Endothelial cell of umbilical vein (primary cell): ENCODE results near the gene HSFX2. TPM values are rescaled to one million over a fixed set of nuclear protein-coding genes. Genes with fewer than 3 reads are reported as not detected.
A peak's percentile ranks its signal among the peaks of the same experiment; 100 is the strongest.
"Not testable (repeated sequence)": the region's sequence is repeated elsewhere in the genome, so short reads cannot be mapped to it uniquely, and the experiment has no call there.

Experiments
- BruUV-seq: library from RNA; stranded (reverse); fragments of 400-500 nt; replicated peaks from 2 replicates; lab custom pipeline; 2021; lab: Mats Ljungman, UMichigan
- CTCF ChIA-PET: fragments of 300-600, 350-600 bp; sonication (Branson Sonifier 250); formaldehyde crosslinking; loops from one replicate; lab custom pipeline; 2021; ENCODE audit warnings: antibody characterized with exemption, inconsistent platforms; lab: Charles Lee
- POLR2A ChIA-PET: fragments of 300-600, 350-600 bp; sonication (Branson Sonifier 250); formaldehyde crosslinking; loops from one replicate; lab custom pipeline; 2021; ENCODE audit warnings: antibody characterized with exemption, inconsistent platforms; lab: Charles Lee
- DNase-seq: peaks from one replicate; pipeline ENCODE4 v3.0.0-alpha.2; 2011; ENCODE audit warnings: low read depth, low spot score
- FAIRE-seq: peaks from 2 replicates; lab custom pipeline; 2011; peaks lifted over from hg19 to GRCh38; lab: Jason Lieb, UNC
- H2AFZ ChIP-seq: 2 replicates; pipeline ENCODE4 v1.6.0; 2012; ENCODE audit warnings: low read depth, low read length, control low read depth, inconsistent platforms
- H3K27ac ChIP-seq: 2 replicates; pipeline ENCODE4 v1.5.1; 2011; ENCODE audit warnings: low read depth, mild to moderate bottlenecking, control low read depth, low read length, moderate library complexity; ENCODE audit not compliant: insufficient read depth
- H3K27me3 ChIP-seq, 2 experiments: 2 replicates each; pipeline versions ENCODE4 v1.6.0 to v1.6.1; 2011; ENCODE audit warnings: low read length in 2 of 2, mixed read lengths in 1 of 2; ENCODE audit not compliant: control insufficient read depth in 2 of 2, insufficient read depth in 2 of 2
- H3K36me3 ChIP-seq, 2 experiments: 2 replicates in 1 of 2; 3 replicates in 1 of 2; pipeline ENCODE4 v1.5.1; 2011; ENCODE audit warnings: low read length in 2 of 2, mild to moderate bottlenecking in 1 of 2, moderate library complexity in 1 of 2; ENCODE audit not compliant: control insufficient read depth in 2 of 2, insufficient read depth in 2 of 2; ENCODE audit errors: extremely low read depth in 1 of 2
- H3K4me1 ChIP-seq: 3 replicates; pipeline ENCODE4 v1.5.1; 2011; ENCODE audit warnings: mild to moderate bottlenecking, low read length; ENCODE audit not compliant: control insufficient read depth, insufficient read depth; ENCODE audit errors: extremely low read depth
- H3K4me2 ChIP-seq: 2 replicates; pipeline ENCODE4 v1.6.1; 2011; ENCODE audit warnings: low read length, control low read depth, mixed read lengths; ENCODE audit not compliant: insufficient read depth
- H3K4me3 ChIP-seq, 3 experiments: fragments of 200-600 bp in 1 of 3; sonication (generic), shearing (Covaris generic) in 1 of 3; replicated peaks in 1 of 3; 2 replicates each; pipeline ENCODE4 v1.5.1; 2011 to 2016; ENCODE audit warnings: control low read depth in 3 of 3, low read length in 3 of 3, mild to moderate bottlenecking in 2 of 3, inconsistent platforms in 1 of 3, low read depth in 1 of 3, moderate library complexity in 1 of 3; ENCODE audit not compliant: insufficient read depth in 1 of 3
- H3K79me2 ChIP-seq: 2 replicates; pipeline ENCODE4 v1.6.0; 2012; ENCODE audit warnings: low read length, inconsistent platforms; ENCODE audit not compliant: control insufficient read depth, insufficient read depth
- H3K9ac ChIP-seq: replicated peaks from 2 replicates; pipeline ENCODE3; 2011; ENCODE audit warnings: low read length, control low read depth; ENCODE audit not compliant: insufficient read depth; ENCODE audit errors: extremely low read depth
- H3K9me1 ChIP-seq: replicated peaks from 3 replicates; pipeline ENCODE4 v1.6.0; 2011; ENCODE audit warnings: mild to moderate bottlenecking, low read length; ENCODE audit not compliant: control insufficient read depth, insufficient read depth; ENCODE audit errors: extremely low read depth
- H3K9me3 ChIP-seq: replicated peaks from 2 replicates; pipeline ENCODE4 v1.5.1; 2012; ENCODE audit warnings: low read length, inconsistent platforms; ENCODE audit not compliant: control insufficient read depth, insufficient read depth
- H4K20me1 ChIP-seq: replicated peaks from 2 replicates; pipeline ENCODE3; 2011; ENCODE audit warnings: mild to moderate bottlenecking, low read length; ENCODE audit not compliant: control insufficient read depth, insufficient read depth; ENCODE audit errors: extremely low read depth
- EZH2 ChIP-seq: IDR thresholded peaks from 2 replicates; pipeline ENCODE4 v1.6.1; 2012; ENCODE audit warnings: borderline replicate concordance, low read depth, mild to moderate bottlenecking, moderate library complexity, low read length, inconsistent platforms; ENCODE audit not compliant: severe bottlenecking
- GATA2 ChIP-seq: IDR thresholded peaks from 2 replicates; pipeline ENCODE4 v1.7.0; 2011; ENCODE audit warnings: low read depth, mild to moderate bottlenecking, moderate library complexity, mixed read lengths, low read length; ENCODE audit not compliant: insufficient read length, insufficient read depth
- JUN ChIP-seq: IDR thresholded peaks from 2 replicates; pipeline ENCODE4 v1.6.1; 2011; ENCODE audit warnings: borderline replicate concordance, low read depth; ENCODE audit not compliant: insufficient read length, insufficient read depth
- MAX ChIP-seq: IDR thresholded peaks from 2 replicates; pipeline ENCODE4 v1.6.1; 2011; ENCODE audit not compliant: insufficient read depth, insufficient read length
- MYC ChIP-seq: IDR thresholded peaks from one replicate; pipeline ENCODE4 v1.6.1; 2011; ENCODE audit warnings: mild to moderate bottlenecking, low read depth, low read length
- POLR2A ChIP-seq: IDR thresholded peaks from 2 replicates; pipeline ENCODE4 v1.6.1; 2012; ENCODE audit warnings: low read depth, mild to moderate bottlenecking, control low read depth, low read length
- dilution Hi-C: fragments of 300-500 bp; cut with MboI; formaldehyde crosslinking; loops from one replicate; pipeline ENCODE4 v1.15.0; 2019; ENCODE audit warnings: low sequenced_read_pairs; ENCODE audit not compliant: extremely low pct_ligation_motif_present
- intact Hi-C: fragments of 100-400 bp; cut with micrococcal nuclease; formaldehyde crosslinking; loops from one replicate; pipeline ENCODE4 v1.10.0; 2022
- polyA plus RNA-seq, 4 experiments: library from polyadenylated mRNA; depleted of rRNA in 3 of 4; stranded (reverse) in 3 of 4; unstranded in 1 of 4; fragments of >200 nt; gene quantifications; 2 replicates each; pipeline versions ENCODE4 v1.2.1 to v1.2.3, GENCODE V29; 2011 to 2012; ENCODE audit warnings: missing spikeins in 1 of 4
- total RNA-seq: library from RNA; stranded (reverse); gene quantifications from 2 replicates; pipeline ENCODE4 v1.2.3, GENCODE V29; 2021
- TF ChIP-seq, protein P1 (sequence below), 2 donors: IDR thresholded peaks; 1 replicate in 1 of 2; 2 replicates in 1 of 2; pipeline ENCODE4 v1.5.1; 2011; ENCODE audit warnings: low read length in 2 of 2, mild to moderate bottlenecking in 2 of 2, moderate library complexity in 2 of 2, control low read depth in 1 of 2, inconsistent platforms in 1 of 2, low read depth in 1 of 2; ENCODE audit not compliant: insufficient read depth in 1 of 2; ENCODE audit errors: extremely low read depth in 1 of 2

HSFX2 gene
- total and polyA plus RNA-seq, 2 donors (not counting 3 experiments of a cell fraction or from before 2014, with no cell fraction given), result 0.11 TPM; not detected in 1

GRCh38 chrX:149628280-149628679 lies 33.2 kb upstream of the HSFX2 start:
- FAIRE-seq (peak; percentile 12), DNase-seq (no peak)
- Histone ChIP-seq H3K4me2 (no peak overlapping the region), H3K79me2 (peaks cover 9% of the 10 kb centered on the region), H3K4me3 (no peak overlapping the region), H3K9me1 (no peaks in the 10 kb centered on the region), H3K27ac (no peak overlapping the region), H3K36me3 (no peaks in the 10 kb centered on the region), H2AFZ (no peak overlapping the region), H3K27me3 (peaks cover 2 to 3% of the 10 kb centered on the region in 2 experiments), H3K9ac (no peak overlapping the region), H3K4me1 (no peaks in the 10 kb centered on the region), H3K9me3 (no peaks in the 10 kb centered on the region), H4K20me1 (no peaks in the 10 kb centered on the region)
- dilution Hi-C loops (no loop called here), intact Hi-C loops (no loop called here)
- CTCF ChIA-PET, result no interaction called here
- POLR2A ChIA-PET, result no interaction called here
- TF ChIP-seq GATA2, result no peak
- no peak for TF ChIP-seq POLR2A
- no peak for TF ChIP-seq MAX
- no peak for TF ChIP-seq JUN
- TF ChIP-seq, protein P1, sequence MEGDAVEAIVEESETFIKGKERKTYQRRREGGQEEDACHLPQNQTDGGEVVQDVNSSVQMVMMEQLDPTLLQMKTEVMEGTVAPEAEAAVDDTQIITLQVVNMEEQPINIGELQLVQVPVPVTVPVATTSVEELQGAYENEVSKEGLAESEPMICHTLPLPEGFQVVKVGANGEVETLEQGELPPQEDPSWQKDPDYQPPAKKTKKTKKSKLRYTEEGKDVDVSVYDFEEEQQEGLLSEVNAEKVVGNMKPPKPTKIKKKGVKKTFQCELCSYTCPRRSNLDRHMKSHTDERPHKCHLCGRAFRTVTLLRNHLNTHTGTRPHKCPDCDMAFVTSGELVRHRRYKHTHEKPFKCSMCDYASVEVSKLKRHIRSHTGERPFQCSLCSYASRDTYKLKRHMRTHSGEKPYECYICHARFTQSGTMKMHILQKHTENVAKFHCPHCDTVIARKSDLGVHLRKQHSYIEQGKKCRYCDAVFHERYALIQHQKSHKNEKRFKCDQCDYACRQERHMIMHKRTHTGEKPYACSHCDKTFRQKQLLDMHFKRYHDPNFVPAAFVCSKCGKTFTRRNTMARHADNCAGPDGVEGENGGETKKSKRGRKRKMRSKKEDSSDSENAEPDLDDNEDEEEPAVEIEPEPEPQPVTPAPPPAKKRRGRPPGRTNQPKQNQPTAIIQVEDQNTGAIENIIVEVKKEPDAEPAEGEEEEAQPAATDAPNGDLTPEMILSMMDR (IDR thresholded peaks at IDR 0.05; ENCODE audit: extremely low read depth in 1 of 2, insufficient read depth in 1 of 2, low read depth in 1 of 2, low read length in 2 of 2), result no peak
- TF ChIP-seq MYC, result no peak
- no peak for TF ChIP-seq EZH2
- no TSS peak for BruUV-seq

DNA sequence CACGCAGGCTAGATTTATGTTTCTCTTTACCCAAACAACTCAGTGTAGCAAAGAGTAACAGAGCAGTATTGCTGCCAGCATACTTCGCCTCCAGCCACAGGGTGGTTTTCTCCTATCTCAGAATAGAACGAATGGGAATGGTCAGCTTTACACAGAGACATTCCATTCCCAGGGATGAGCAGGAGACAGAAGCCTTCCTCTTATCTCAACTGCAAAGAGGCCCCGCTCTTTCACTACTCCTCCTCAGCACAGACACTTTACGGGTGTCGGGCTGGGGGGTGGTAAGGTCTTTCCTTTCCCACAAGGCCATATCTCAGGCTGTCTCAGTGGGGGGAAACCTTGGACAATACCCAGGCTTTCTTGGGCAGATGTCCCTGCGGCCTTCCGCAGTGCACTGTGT lies 31.7 kb upstream of the HSFX2 start:
- H3K4me2 ChIP-seq, H3K4me3 ChIP-seq, H3K9me1 ChIP-seq, H2AFZ ChIP-seq, BruUV-seq, intact Hi-C loops, H3K27ac ChIP-seq, H4K20me1 ChIP-seq, H3K36me3 ChIP-seq, H3K9ac ChIP-seq, H3K9me3 ChIP-seq, dilution Hi-C loops, H3K4me1 ChIP-seq, CTCF ChIA-PET, H3K27me3 ChIP-seq, H3K79me2 ChIP-seq, DNase-seq, POLR2A ChIA-PET, FAIRE-seq: not testable (repeated sequence)

DNA sequence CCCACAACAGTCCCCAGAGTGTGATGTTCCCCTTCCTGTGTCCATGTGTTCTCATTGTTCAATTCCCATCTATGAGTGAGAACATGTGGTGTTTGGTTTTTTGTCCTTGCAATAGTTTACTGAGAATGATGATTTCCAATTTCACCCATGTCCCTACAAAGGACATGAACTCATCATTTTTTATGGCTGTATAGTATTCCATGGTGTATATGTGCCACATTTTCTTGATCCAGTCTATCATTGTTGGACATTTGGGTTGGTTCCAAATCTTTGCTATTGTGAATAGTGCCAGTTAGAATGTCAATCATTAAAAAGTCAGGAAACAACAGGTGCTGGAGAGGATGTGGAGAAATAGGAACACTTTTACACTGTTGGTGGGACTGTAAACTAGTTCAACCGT lies 24.5 kb upstream of the HSFX2 start:
- H3K9ac ChIP-seq, H2AFZ ChIP-seq, H3K4me1 ChIP-seq, H3K27me3 ChIP-seq, H3K36me3 ChIP-seq, H3K27ac ChIP-seq, H3K4me2 ChIP-seq, H3K9me1 ChIP-seq, POLR2A ChIA-PET, H3K4me3 ChIP-seq, dilution Hi-C loops, intact Hi-C loops, CTCF ChIA-PET, BruUV-seq, FAIRE-seq, H3K9me3 ChIP-seq, H4K20me1 ChIP-seq, H3K79me2 ChIP-seq, DNase-seq: not testable (repeated sequence)
